ENCODE results near the gene RBM4. TPM values are rescaled to one million over a fixed set of nuclear protein-coding genes. Genes with fewer than 3 reads are reported as not detected.

Gene RBM4
- total and polyA plus RNA-seq, 2 of the 4 experiments (the other 2 are of a cell fraction): 165 to 198 TPM

GRCh38 chr11:66691311-66691980 is 52.9 kb downstream of the RBM4 start:
- Histone ChIP-seq H3K27ac (ENCODE audit: insufficient read depth, low read length) (no peak overlapping the region), H3K36me3 (ENCODE audit: control insufficient read depth, insufficient read depth, low read length) (no peaks in the 10 kb centered on the region), H4K8ac (ENCODE audit: low read depth in 2 of 2, low read length in 2 of 2) (no peak overlapping the region), H3K27me3 (ENCODE audit: control insufficient read depth, insufficient read depth, low read length) (no peaks in the 10 kb centered on the region; the same call in 1 of the 2 replicates), H3K14ac (replicated peaks; ENCODE audit: low read depth, low read length) (no peak overlapping the region), H3K23ac (ENCODE audit: low read depth, low read length) (no peak overlapping the region), H3K9me3 (ENCODE audit: control insufficient read depth, insufficient read depth, low read length) (no peaks in the 10 kb centered on the region), H2BK15ac (ENCODE audit: low read depth, low read length) (no peak overlapping the region), H3K9me1 (ENCODE audit: insufficient read depth, low read length) (no peaks in the 10 kb centered on the region), H4K91ac (ENCODE audit: insufficient read depth, low read depth, low read length) (no peak overlapping the region), H3K56ac (ENCODE audit: extremely low read depth, insufficient read depth, low read length) (no peak overlapping the region), H3K18ac (ENCODE audit: low read depth, low read length) (no peak overlapping the region), H2AFZ (replicated peaks; ENCODE audit: low read length, poor library complexity) (no peak overlapping the region), H3K4me1 (ENCODE audit: control insufficient read depth, insufficient read depth, low read length) (no peaks in the 10 kb centered on the region), H4K5ac (ENCODE audit: low read depth, low read length) (no peak overlapping the region), H3K4me2 (ENCODE audit: low read depth, low read length) (no peak overlapping the region), H2BK5ac (ENCODE audit: low read depth, low read length, poor library complexity, severe bottlenecking) (no peak overlapping the region), H3K4ac (ENCODE audit: low read depth, low read length) (no peak overlapping the region), H4K20me1 (ENCODE audit: insufficient read depth, low read length) (no peaks in the 10 kb centered on the region; the same call in 1 of the 2 replicates), H3K79me1 (ENCODE audit: low read depth in 1 of 2, low read length in 2 of 2) (no peaks in the 10 kb centered on the region), H3K9ac (ENCODE audit: low read depth, low read length) (no peak overlapping the region), H2AK5ac (ENCODE audit: low read depth, low read length) (no peak overlapping the region), H2BK120ac (ENCODE audit: low read depth, low read length) (no peak overlapping the region), H2BK20ac (ENCODE audit: low read depth, low read length) (no peak overlapping the region), H2AK9ac (replicated peaks; ENCODE audit: low read depth, low read length, poor library complexity) (no peak overlapping the region), H3K4me3 (ENCODE audit: insufficient read depth, low read depth, low read length) (no peak overlapping the region)
- no peak for ATAC-seq (ENCODE audit: low read depth)
- dilution Hi-C loops (cut with HindIII; ENCODE audit: low sequenced_read_pairs, unreplicated experiment): no loop called here
- no TSS peak for BruUV-seq (replicated peaks)
- intact Hi-C loops (cut with micrococcal nuclease): no loop called here
- ChIA-PET POLR2A (ENCODE audit: unreplicated experiment) (no interaction called here), CTCF (no interaction called here)
- in situ Hi-C loops (cut with MboI; ENCODE audit: low sequenced_read_pairs): loop anchor here (5.0 kb wide), 2 partner anchors 141 to 286 kb away; partner anchors contain the start of gene C11orf86
- TF ChIP-seq RAD21 (IDR thresholded peaks at IDR 0.05; ENCODE audit: low read length) (no peak), NFE2L2 (IDR thresholded peaks at IDR 0.05; ENCODE audit: low read depth, low read length) (no peak), RCOR1 (IDR thresholded peaks at IDR 0.05; ENCODE audit: insufficient replicate concordance, low read length) (no peak), FOS (IDR thresholded peaks at IDR 0.05; ENCODE audit: low read depth, low read length) (no peak), BHLHE40 (IDR thresholded peaks at IDR 0.05; ENCODE audit: low read depth, low read length) (no peak), RFX5 (IDR thresholded peaks at IDR 0.05; ENCODE audit: low read depth, low read length) (no peak)
- 99% methylated on average over 22 of the region's 38 CpGs; no CpG with 5 or more reads in 1 of the 2 experiments for WGBS, 2 experiments (ENCODE audit: extremely low coverage in 2 of 2, insufficient read length in 1 of 2)
- DNase-seq: no peak
